NCI-H226 (cell line): Measurements from ENCODE around the gene ZMYM4.
"Not testable (repeated sequence)": the region's sequence is repeated elsewhere in the genome, so short reads cannot be mapped to it uniquely, and the experiment has no call there.

ENCODE experiments used
- DNase-seq: peaks from one replicate; pipeline ENCODE4 v3.0.0-alpha.2; 2015

The ZMYM4 gene

GRCh38 chr1:35461966-35462651 is 193.6 kb downstream of the ZMYM4 start:
- DNase-seq = no peak

GRCh38 chr1:35463232-35463631 is 194.7 kb downstream of the ZMYM4 start:
- no peak for DNase-seq

- DNase-seq = not testable (repeated sequence)
Observed at GRCh38 chr1:35463749-35464148, 195.2 kb downstream of the ZMYM4 start.

GRCh38 chr1:35466120-35466519 is 197.6 kb downstream of the ZMYM4 start:
- DNase-seq = no peak

- no peak for DNase-seq
Observed at GRCh38 chr1:35470977-35471613, 202.6 kb downstream of the ZMYM4 start.
